GM23248 (cell line): ENCODE data around the gene PMPCA. TPM values are rescaled to one million over a fixed set of nuclear protein-coding genes. Genes with fewer than 3 reads are reported as not detected.
A peak's percentile ranks its signal among the peaks of the same experiment; 100 is the strongest.

Source experiments
- DNase-seq: peaks from one replicate; pipeline ENCODE4 v3.0.0-alpha.2; 2015
- H2AFZ ChIP-seq: fragments of 200-600 bp; sonication (generic); 2 replicates; pipeline ENCODE4 v1.6.1; 2016; ENCODE audit warnings: antibody characterized with exemption
- H3F3A ChIP-seq: fragments of 200-600 bp; sonication (generic); 2 replicates; pipeline ENCODE4 v1.6.1; 2016; ENCODE audit warnings: mild to moderate bottlenecking, antibody characterized with exemption, mixed run types; ENCODE audit not compliant: insufficient read depth
- H3K27ac ChIP-seq: fragments of 200-600 bp; sonication (generic); 2 replicates; pipeline ENCODE4 v1.5.1; 2016; ENCODE audit warnings: mild to moderate bottlenecking
- H3K27me3 ChIP-seq: fragments of 200-600 bp; sonication (generic); replicated peaks from 2 replicates; pipeline ENCODE4 v1.6.1; 2016; ENCODE audit warnings: mild to moderate bottlenecking; ENCODE audit not compliant: insufficient read depth
- H3K36me3 ChIP-seq: fragments of 200-600 bp; sonication (generic); 2 replicates; pipeline ENCODE4 v1.6.1; 2016; ENCODE audit warnings: low read depth, mild to moderate bottlenecking
- H3K4me1 ChIP-seq: fragments of 200-600 bp; sonication (generic); 2 replicates; pipeline ENCODE4 v1.6.1; 2016; ENCODE audit warnings: mild to moderate bottlenecking; ENCODE audit not compliant: insufficient read depth
- H3K4me2 ChIP-seq: fragments of 200-600 bp; sonication (generic); one replicate; pipeline ENCODE4 v1.6.1; 2016; ENCODE audit warnings: mild to moderate bottlenecking; ENCODE audit not compliant: unreplicated experiment
- H3K4me3 ChIP-seq: fragments of 200-600 bp; sonication (generic); 2 replicates; pipeline ENCODE4 v1.5.1; 2016; ENCODE audit warnings: mild to moderate bottlenecking
- H3K79me2 ChIP-seq: fragments of 200-600 bp; sonication (generic); 2 replicates; pipeline ENCODE4 v1.6.1; 2016; ENCODE audit warnings: mild to moderate bottlenecking; ENCODE audit not compliant: insufficient read depth
- H3K9ac ChIP-seq: fragments of 200-600 bp; sonication (generic); 2 replicates; pipeline ENCODE4 v1.6.1; 2016; ENCODE audit warnings: mild to moderate bottlenecking
- H3K9me2 ChIP-seq: fragments of 200-600 bp; sonication (generic); 2 replicates; pipeline ENCODE4 v1.6.1; 2016; ENCODE audit warnings: mixed run types, mild to moderate bottlenecking, moderate library complexity; ENCODE audit not compliant: insufficient read depth
- H3K9me3 ChIP-seq: fragments of 200-600 bp; sonication (generic); one replicate; pipeline ENCODE4 v1.6.1; 2017; ENCODE audit warnings: low read depth
- H4K20me1 ChIP-seq: fragments of 200-600 bp; sonication (generic); 2 replicates; pipeline ENCODE4 v1.6.0; 2016; ENCODE audit not compliant: insufficient read depth
- EZH2 ChIP-seq: fragments of 200-600 bp; sonication (generic); IDR thresholded peaks from 2 replicates; pipeline ENCODE4 v1.6.1; 2018; ENCODE audit warnings: antibody characterized with exemption, mild to moderate bottlenecking; ENCODE audit not compliant: insufficient read depth, poor library complexity, severe bottlenecking
- EZH2phosphoT487 ChIP-seq: fragments of 200-600 bp; sonication (generic); IDR thresholded peaks from 2 replicates; pipeline ENCODE4 v1.6.1; 2018; ENCODE audit warnings: antibody characterized with exemption, moderate library complexity, mild to moderate bottlenecking, low read depth; ENCODE audit not compliant: insufficient read depth
- WGBS, 2 experiments: methylation state at CpG; one replicate each; pipeline ENCODE4 v1.1.6; 2015 to 2017; ENCODE audit warnings: low lambda C conversion rate in 2 of 2, low coverage in 1 of 2; ENCODE audit errors: missing lambda C conversion rate in 2 of 2; 5-methylcytosine and 5-hydroxymethylcytosine counted together
- in situ Hi-C: fragments of 300-500 bp; cut with MboI; formaldehyde crosslinking; loops from 2 replicates; pipeline ENCODE4 v1.15.0; 2020
- polyA plus RNA-seq: library from polyadenylated mRNA; unstranded; fragments of >200 nt; fragmentation: Nextera tagmentation; extraction: Ambion mirVana; gene quantifications from 2 replicates; pipeline ENCODE4 v1.2.1, GENCODE V29; 2016
- total RNA-seq: library from RNA; depleted of rRNA; stranded (reverse); fragments of >200 nt; shearing (Covaris generic); gene quantifications from 2 replicates; pipeline ENCODE4 v1.2.3, GENCODE V29; 2014

The PMPCA gene
- total and polyA plus RNA-seq, 2 experiments from 2014 or later, result 58.7 to 77.4 TPM

DNA sequence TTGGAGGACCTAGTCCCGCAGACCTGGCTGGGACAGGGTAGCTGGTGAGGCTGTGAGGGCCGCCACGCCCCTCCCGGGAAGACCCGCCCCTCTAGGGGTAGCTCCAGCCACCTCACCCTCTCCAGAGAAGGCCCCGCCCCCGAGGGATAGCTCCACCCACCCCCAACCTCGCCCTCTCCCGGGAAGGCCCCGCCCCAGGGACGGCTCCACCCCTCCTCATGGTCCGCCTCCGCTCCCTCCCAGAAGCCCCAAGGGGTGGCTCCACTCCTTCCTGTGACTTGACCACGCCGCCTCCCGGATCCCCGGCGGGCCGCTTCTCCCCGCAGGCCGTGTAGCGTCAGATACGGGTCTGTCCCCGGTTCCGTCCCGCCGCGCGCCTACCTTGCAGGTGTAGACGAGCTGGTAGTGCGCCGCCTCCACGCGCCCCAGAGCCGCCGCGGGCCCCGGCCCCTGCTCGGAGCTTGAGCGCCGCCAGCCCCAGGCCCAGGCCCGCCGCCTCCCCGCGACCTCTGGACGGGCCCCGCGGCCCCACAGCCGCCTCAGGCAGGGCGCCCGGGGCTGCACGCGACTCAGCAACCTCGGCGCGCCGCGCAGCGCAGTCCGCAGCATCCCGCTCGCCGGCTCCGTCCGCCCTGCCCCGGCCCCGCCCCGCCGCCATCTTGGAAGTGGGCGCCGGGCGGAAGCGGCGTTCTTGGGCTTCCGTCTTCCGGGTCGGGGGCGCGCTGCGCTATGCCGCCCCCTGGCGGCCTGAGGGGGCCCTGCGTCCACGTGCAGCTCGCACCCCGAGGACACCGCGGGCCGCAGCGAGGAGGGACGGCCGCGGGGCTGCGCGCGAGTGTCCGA lies 47.1 kb upstream of the PMPCA start, which contains the start of gene DNLZ:
TSS of gene DNLZ (minus strand) at position 639 of the 843 bp plus-strand sequence. CDS start at position 609, 30 bp downstream.
- Histone ChIP-seq H3K27ac (peak within 1 kb of the TSS; percentile 66), H2AFZ (peak within 1 kb of the TSS; percentile 70; the same call in 1 of the 2 replicates), H3F3A (no peaks in the 10 kb centered on the region), H3K9me2 (no peaks in the 10 kb centered on the region), H3K4me3 (peak within 1 kb of the TSS; percentile 84), H3K9me3 (no peaks in the 10 kb centered on the region), H4K20me1 (no peaks in the 10 kb centered on the region), H3K4me2 (peak within 1 kb of the TSS; percentile 70), H3K79me2 (no peaks in the 10 kb centered on the region), H3K4me1 (peaks cover 25% of the 10 kb centered on the region), H3K36me3 (no peaks in the 10 kb centered on the region), H3K27me3 (no peaks in the 10 kb centered on the region), H3K9ac (peak within 1 kb of the TSS; percentile 89)
- in situ Hi-C loops, result no loop called here
- 1% methylated on average over 43 to 97 of the region's 97 CpGs for WGBS, 2 experiments
- TF ChIP-seq EZH2 (no peak), EZH2phosphoT487 (no peak)
- peak; percentile 98 for DNase-seq

- no peaks in the 10 kb centered on the region for H3K79me2 ChIP-seq
- H3K27me3 ChIP-seq, result no peaks in the 10 kb centered on the region
- peak overlapping the region; percentile 36 for H3K4me2 ChIP-seq
- peak overlapping the region; percentile 84 for H3K4me3 ChIP-seq
- H3K9me2 ChIP-seq, result no peaks in the 10 kb centered on the region
- H3K27ac ChIP-seq, result no peak overlapping the region
- H3K9ac ChIP-seq, result no peak overlapping the region
- peaks cover 25% of the 10 kb centered on the region for H3K4me1 ChIP-seq
- H3K36me3 ChIP-seq, result no peaks in the 10 kb centered on the region
- WGBS, 2 experiments, result 45 to 47% methylated on average over 43 to 48 of the region's 54 CpGs
- no peaks in the 10 kb centered on the region for H4K20me1 ChIP-seq
- no peaks in the 10 kb centered on the region for H3K9me3 ChIP-seq
- H2AFZ ChIP-seq, result no peak overlapping the region
- no peak for DNase-seq
- H3F3A ChIP-seq, result no peaks in the 10 kb centered on the region
- in situ Hi-C loops, result no loop called here
- TF ChIP-seq EZH2 (no peak), EZH2phosphoT487 (no peak)
Observed at GRCh38 chr9:136363949-136364748, 46.3 kb upstream of the PMPCA start.

DNA sequence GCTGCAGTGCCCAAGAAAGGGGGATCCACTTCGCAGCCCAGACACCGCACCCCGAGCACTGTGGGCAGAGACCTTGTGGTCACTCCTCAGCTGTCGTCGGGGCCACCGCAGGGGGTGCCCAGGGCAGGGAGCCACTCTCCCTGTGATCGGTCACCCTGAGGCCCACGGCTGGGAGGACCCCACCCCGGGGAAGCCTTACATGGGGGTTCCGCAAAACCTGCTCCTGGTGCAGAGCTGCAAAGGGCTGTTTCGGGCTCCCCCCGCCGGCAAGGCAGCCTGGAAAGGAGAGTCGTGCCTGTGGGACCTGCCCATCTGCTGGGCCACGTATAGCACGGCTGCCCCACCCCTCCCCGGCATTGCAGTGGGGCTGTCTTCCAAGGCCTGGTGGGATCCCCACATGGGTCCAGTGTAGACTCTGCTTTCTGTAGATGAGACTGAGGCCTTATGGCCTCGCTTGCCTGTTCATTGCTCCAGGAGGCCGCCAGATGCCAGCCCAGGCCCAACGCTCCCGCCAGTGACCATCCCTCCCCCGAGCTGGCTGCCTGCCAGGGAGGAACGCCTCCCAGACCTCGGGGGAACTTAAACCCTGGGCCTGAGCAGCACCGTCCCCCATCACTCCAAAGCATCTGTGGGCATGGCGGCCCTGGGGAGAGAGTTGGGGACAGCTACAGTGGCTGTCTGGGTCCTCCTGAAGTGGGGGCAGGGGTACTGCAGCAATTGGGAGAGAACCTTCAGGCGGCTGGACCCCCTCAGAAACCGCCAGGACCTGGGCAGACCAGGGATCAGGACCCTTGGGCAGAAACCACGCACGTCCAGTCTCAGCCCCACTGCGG lies 45.3 kb upstream of the PMPCA start:
- Histone ChIP-seq H3K27me3 (no peaks in the 10 kb centered on the region), H3K9ac (no peak overlapping the region), H3K4me1 (peaks cover 25% of the 10 kb centered on the region), H3K9me3 (no peaks in the 10 kb centered on the region), H3K9me2 (no peaks in the 10 kb centered on the region), H2AFZ (no peak overlapping the region), H3K79me2 (no peaks in the 10 kb centered on the region), H3K4me3 (no peak overlapping the region), H3F3A (no peaks in the 10 kb centered on the region), H3K4me2 (no peak overlapping the region), H3K36me3 (no peaks in the 10 kb centered on the region), H3K27ac (no peak overlapping the region), H4K20me1 (no peaks in the 10 kb centered on the region)
- 57 to 64% methylated on average over 27 to 31 of the region's 31 CpGs for WGBS, 2 experiments
- no peak for TF ChIP-seq EZH2phosphoT487
- no peak for DNase-seq
- in situ Hi-C loops, result no loop called here

GRCh38 chr9:136365775-136366222 lies 44.7 kb upstream of the PMPCA start:
- no peak overlapping the region for H3K27ac ChIP-seq
- TF ChIP-seq EZH2phosphoT487 (no peak), EZH2 (no peak)
- WGBS, 2 experiments, result 57 to 61% methylated on average over 8 to 9 of the region's 9 CpGs

More at GRCh38 chr9:136365775-136366222, 44.7 kb upstream of the PMPCA start:
- Histone ChIP-seq H4K20me1 (no peaks in the 10 kb centered on the region), H3K27me3 (no peaks in the 10 kb centered on the region), H3K4me1 (peaks cover 23% of the 10 kb centered on the region), H3K79me2 (no peaks in the 10 kb centered on the region), H3K36me3 (no peaks in the 10 kb centered on the region), H3K9me2 (no peaks in the 10 kb centered on the region), H2AFZ (no peak overlapping the region), H3K9ac (no peak overlapping the region), H3K9me3 (no peaks in the 10 kb centered on the region), H3K4me2 (no peak overlapping the region), H3F3A (no peaks in the 10 kb centered on the region), H3K4me3 (no peak overlapping the region)
- in situ Hi-C loops, result no loop called here
- no peak for DNase-seq
